Measurements from ENCODE around the gene OR10AD1. TPM values are rescaled to one million over a fixed set of nuclear protein-coding genes. Genes with fewer than 3 reads are reported as not detected.
"Not testable (repeated sequence)": the region's sequence is repeated elsewhere in the genome, so short reads cannot be mapped to it uniquely, and the experiment has no call there.

The OR10AD1 gene, protein sequence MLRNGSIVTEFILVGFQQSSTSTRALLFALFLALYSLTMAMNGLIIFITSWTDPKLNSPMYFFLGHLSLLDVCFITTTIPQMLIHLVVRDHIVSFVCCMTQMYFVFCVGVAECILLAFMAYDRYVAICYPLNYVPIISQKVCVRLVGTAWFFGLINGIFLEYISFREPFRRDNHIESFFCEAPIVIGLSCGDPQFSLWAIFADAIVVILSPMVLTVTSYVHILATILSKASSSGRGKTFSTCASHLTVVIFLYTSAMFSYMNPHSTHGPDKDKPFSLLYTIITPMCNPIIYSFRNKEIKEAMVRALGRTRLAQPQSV
- not detected for total RNA-seq

DNA sequence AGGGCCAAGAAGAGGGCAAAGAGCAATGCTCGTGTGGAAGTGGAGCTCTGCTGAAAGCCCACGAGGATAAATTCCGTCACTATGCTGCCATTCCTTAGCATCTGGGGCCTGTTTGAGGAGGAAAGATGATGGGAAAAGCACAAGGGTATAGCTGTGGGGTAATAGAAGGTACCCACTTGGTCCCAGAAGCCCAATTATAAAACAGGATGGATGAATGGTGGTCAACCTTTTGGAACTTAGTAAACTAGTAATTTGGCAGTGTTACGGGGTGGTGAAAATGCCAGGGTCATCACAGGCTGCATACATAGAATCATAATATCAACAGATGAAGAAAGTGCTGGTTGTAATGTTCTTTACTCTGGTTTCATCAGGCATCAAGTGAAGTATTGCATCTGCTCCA is at the start of gene OR10AD1:
TSS of gene OR10AD1 (minus strand) at position 101 of the 400 bp plus-strand sequence. CDS start at position 101, 0 bp downstream.
- DNase-seq (ENCODE audit: low spot score) = no peak
- ATAC-seq = no peak
- intact Hi-C loops (cut with DNase I) = no loop called here

DNA sequence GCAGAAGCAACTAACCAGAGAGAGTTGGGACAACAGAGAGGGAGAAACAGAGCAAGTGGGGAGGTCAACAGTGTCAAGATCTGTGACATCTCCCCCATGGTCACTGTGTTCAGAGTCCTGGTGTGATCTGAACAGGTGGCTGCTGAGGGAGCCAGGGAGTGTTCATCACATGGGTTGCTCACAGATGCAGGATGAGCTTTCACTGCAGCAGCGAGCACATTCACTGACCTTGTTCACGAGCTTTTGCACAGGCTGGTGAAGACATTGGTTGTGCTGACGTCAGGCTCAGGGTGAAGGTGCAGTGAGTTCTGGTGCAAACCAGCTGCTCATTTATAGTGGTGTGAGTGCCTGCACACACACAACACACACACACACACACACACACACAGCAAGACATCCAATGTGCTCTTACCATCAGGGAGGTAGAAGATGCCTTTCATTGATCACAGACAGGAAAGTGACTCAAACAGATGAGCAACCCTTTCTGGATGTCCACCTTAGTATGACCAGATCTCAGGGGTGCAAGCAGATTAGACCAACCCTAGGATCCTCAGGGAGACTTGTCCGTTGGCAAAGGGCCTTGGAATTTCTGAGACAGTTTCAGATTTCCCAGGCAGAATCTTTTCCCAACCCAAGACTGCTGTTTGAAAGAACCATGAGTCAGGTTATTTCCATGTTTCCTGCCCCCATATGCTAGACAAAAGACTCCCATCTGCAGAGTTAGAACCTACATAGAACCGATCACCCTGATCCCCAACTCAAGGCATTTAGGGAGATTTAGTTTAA is 44.3 kb upstream of the OR10AD1 start:
- DNase-seq (ENCODE audit: low spot score) (no peak), ATAC-seq (no peak)
- intact Hi-C loops (cut with DNase I) = no loop called here

- ATAC-seq (no peak), DNase-seq (ENCODE audit: low spot score) (no peak)
- intact Hi-C loops (cut with DNase I) = no loop called here
Measured at GRCh38 chr12:48237162-48237561, 34.1 kb upstream of the OR10AD1 start.

GRCh38 chr12:48235796-48236333 is 32.8 kb upstream of the OR10AD1 start:
- ATAC-seq (no peak), DNase-seq (ENCODE audit: low spot score) (no peak)
- intact Hi-C loops (cut with DNase I) = no loop called here

- DNase-seq (ENCODE audit: low spot score); ATAC-seq; intact Hi-C loops (cut with DNase I): not testable (repeated sequence)
Measured at GRCh38 chr12:48231169-48231958, 28.3 kb upstream of the OR10AD1 start.

GRCh38 chr12:48224533-48224932 is 21.4 kb upstream of the OR10AD1 start:
- DNase-seq (ENCODE audit: low spot score); ATAC-seq; intact Hi-C loops (cut with DNase I): not testable (repeated sequence)

DNA sequence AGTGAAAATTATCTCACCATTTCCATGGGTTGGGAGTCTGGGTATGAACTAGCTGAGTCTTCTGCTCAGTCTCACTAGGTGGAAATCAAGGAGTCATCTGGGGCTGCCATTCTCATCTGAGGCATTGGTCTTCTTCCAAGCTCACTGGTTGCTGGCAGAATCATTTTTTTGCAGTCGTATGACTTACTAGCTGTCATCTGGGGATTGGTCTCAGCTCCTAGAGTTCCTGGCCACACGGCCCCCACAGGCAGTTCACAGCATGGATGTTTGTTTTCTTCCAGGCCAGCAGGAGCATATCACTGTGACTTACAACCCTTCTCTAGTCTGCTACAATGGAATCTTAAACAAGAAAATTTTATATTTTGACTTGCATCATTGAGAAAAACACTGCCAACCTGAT is 18.6 kb upstream of the OR10AD1 start:
- intact Hi-C loops (cut with DNase I) = no loop called here
- DNase-seq (ENCODE audit: low spot score) = no peak
- no peak for ATAC-seq

DNA sequence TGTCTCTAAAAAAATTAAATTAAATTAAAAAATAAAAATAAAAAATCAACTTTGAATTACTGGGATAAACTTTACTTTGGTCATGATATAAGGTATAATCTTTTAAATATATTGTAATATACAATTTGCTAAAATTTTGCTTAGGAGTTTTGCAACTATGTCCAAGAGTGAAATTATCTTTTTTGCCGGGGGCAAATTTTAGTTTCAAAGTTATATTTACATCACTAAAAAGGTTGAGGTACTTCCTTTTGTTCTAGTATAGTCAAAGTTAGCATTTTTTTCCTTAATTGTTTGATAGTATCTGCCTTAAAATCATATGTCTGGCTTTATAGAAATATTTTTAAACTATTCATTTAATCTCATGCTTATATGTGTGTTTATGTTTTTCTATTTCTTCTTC is 17.6 kb upstream of the OR10AD1 start:
- DNase-seq (ENCODE audit: low spot score) = no peak
- intact Hi-C loops (cut with DNase I) = no loop called here

GRCh38 chr12:48219631-48220030 is 16.5 kb upstream of the OR10AD1 start:
- ATAC-seq (no peak), DNase-seq (ENCODE audit: low spot score) (no peak)
- intact Hi-C loops (cut with DNase I) = no loop called here

More for the DNA sequence above, 17.6 kb upstream of the OR10AD1 start:
- no peak for ATAC-seq

- intact Hi-C loops (cut with DNase I) = no loop called here
- DNase-seq (ENCODE audit: low spot score) (no peak), ATAC-seq (peak; percentile 38)
Measured at GRCh38 chr12:48216785-48217184, 13.7 kb upstream of the OR10AD1 start.

GRCh38 chr12:48209495-48209894 is 6.4 kb upstream of the OR10AD1 start:
- intact Hi-C loops (cut with DNase I); DNase-seq (ENCODE audit: low spot score); ATAC-seq: not testable (repeated sequence)

DNA sequence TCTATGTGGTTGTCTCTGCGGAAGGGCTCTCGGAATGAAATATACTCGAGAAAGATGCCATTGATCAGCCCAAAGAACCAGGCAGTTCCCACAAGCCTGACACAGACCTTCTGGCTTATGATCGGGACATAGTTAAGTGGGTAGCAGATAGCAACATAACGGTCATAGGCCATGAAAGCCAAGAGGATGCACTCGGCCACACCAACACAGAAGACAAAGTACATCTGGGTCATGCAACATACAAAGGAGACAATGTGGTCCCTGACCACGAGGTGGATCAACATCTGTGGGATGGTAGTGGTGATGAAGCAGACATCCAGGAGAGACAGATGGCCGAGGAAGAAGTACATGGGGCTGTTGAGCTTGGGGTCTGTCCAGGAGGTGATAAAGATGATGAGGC is 326 bp downstream of the OR10AD1 start:
- no peak for ATAC-seq
- intact Hi-C loops (cut with DNase I) = no loop called here
- no peak for DNase-seq (ENCODE audit: low spot score)

GRCh38 chr12:48201516-48201915 is 1.6 kb downstream of the OR10AD1 start:
- ATAC-seq = no peak
- intact Hi-C loops (cut with DNase I) = no loop called here
- no peak for DNase-seq (ENCODE audit: low spot score)

DNA sequence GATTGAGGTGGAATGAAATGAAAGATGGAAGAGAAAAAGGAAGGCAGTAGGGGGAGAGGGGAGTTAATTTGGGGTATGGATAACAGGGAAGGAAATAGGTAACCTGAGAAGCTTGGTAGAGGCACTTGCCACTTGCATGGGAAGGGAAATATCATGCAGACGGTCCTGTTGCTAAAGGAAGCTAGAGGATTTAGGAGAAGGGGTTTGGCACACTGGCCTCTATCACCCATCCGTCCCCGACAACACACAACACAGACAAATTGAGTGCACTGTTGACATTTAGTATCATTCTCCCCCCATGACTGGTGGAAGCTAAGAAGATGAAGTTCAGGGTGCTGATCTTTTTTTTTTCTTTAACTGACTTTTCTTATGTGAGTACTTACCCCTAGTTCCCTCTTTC is 2.0 kb downstream of the OR10AD1 start:
- ATAC-seq = no peak
- DNase-seq (ENCODE audit: low spot score) = no peak
- intact Hi-C loops (cut with DNase I) = no loop called here

- ATAC-seq (no peak), DNase-seq (ENCODE audit: low spot score) (no peak)
- intact Hi-C loops (cut with DNase I) = no loop called here
Measured at GRCh38 chr12:48199774-48200221, 3.3 kb downstream of the OR10AD1 start.

- intact Hi-C loops (cut with DNase I) = no loop called here
- no peak for ATAC-seq
- no peak for DNase-seq (ENCODE audit: low spot score)
Measured at GRCh38 chr12:48198985-48199384, 4.1 kb downstream of the OR10AD1 start.

DNA sequence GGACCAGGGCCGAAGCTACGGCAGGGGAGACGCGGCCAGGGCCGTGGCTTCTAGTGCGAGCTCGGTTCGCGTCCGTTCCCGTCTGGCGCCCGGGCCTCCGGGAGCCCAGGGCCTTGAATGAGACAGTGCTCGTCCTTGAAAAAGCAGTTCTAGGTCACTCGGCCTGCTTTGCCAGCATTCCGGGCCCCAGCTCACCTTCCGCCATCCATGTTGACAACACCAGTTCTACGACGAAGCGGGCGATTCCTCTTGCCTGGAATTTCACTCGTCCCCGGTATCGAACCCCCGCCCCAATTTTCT is 4.5 kb downstream of the OR10AD1 start:
- DNase-seq (ENCODE audit: low spot score) (peak; percentile 69), ATAC-seq (peak; percentile 67)
- intact Hi-C loops (cut with DNase I) = no loop called here

DNA sequence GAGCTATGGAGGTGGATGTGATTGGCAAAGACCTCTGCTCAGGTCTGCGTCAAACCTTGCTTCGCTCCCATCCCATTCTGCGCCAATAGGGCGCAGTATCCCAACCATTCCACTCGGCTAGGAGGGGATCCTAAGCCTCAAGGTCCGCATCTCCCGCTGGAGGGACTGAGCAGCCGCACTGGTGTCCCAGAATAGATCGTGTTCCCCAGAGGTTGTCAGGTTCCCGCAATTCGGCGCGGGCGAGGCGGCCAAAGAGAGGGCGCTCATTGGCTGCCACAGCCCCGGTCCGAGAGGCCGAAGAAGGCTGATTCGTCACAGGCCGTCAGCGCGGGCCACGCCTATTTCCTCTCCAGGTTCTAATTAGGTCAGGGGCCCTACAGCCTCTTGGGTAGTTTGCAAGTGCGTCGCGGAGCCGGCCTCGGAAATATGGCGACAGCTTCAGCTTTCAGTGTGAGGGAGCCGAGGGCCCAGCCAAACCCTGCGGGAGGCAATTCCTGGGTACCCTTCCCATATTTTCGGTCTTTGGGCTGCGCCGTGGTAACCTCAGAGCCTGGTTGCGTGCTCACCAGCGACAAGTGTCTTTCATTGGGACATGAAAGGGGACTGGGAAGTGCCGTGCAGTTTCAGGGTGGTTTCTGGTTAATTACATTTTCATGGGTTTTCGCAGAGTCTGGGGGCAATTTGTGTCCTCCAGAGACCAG is 5.0 kb downstream of the OR10AD1 start:
- intact Hi-C loops (cut with DNase I) = no loop called here
- DNase-seq (ENCODE audit: low spot score) (peak; percentile 97), ATAC-seq (peak; percentile 99)

GRCh38 chr12:48197549-48197970 is 5.5 kb downstream of the OR10AD1 start:
- DNase-seq (ENCODE audit: low spot score) (no peak), ATAC-seq (peak; percentile 68)
- intact Hi-C loops (cut with DNase I) = no loop called here
